ENCODE measurements around the gene GALNT11.
"Not testable (repeated sequence)": the region's sequence is repeated elsewhere in the genome, so short reads cannot be mapped to it uniquely, and the experiment has no call there.

The GALNT11 gene

GRCh38 chr7:152027491-152028365 is 2.3 kb downstream of the GALNT11 start:
- not testable (repeated sequence) for DNase-seq (ENCODE audit: low read depth in 3 of 3)

- DNase-seq (ENCODE audit: low read depth in 3 of 3), result not testable (repeated sequence)
Measured at GRCh38 chr7:152030059-152030458, 4.6 kb downstream of the GALNT11 start.

GRCh38 chr7:152030639-152031038 is 5.2 kb downstream of the GALNT11 start:
- not testable (repeated sequence) for DNase-seq (ENCODE audit: low read depth in 3 of 3)

GRCh38 chr7:152035817-152036216 is 10.3 kb downstream of the GALNT11 start:
- no peak for DNase-seq (ENCODE audit: low read depth in 3 of 3)

GRCh38 chr7:152038410-152038809 is 12.9 kb downstream of the GALNT11 start:
- not testable (repeated sequence) for DNase-seq (ENCODE audit: low read depth in 3 of 3)

- DNase-seq (ENCODE audit: low read depth in 3 of 3), result not testable (repeated sequence)
Measured at GRCh38 chr7:152043086-152043485, 17.6 kb downstream of the GALNT11 start.

GRCh38 chr7:152044909-152045308 is 19.4 kb downstream of the GALNT11 start:
- not testable (repeated sequence) for DNase-seq (ENCODE audit: low read depth in 3 of 3)

GRCh38 chr7:152046531-152046930 is 21.1 kb downstream of the GALNT11 start:
- no peak for DNase-seq (ENCODE audit: low read depth in 3 of 3)

GRCh38 chr7:152048051-152048450 is 22.6 kb downstream of the GALNT11 start:
- DNase-seq (ENCODE audit: low read depth in 3 of 3), result no peak

GRCh38 chr7:152050547-152050971 is 25.1 kb downstream of the GALNT11 start:
- DNase-seq (ENCODE audit: low read depth in 3 of 3), result no peak

- DNase-seq (ENCODE audit: low read depth in 3 of 3), result no peak
Measured at GRCh38 chr7:152051968-152052367, 26.5 kb downstream of the GALNT11 start.

- no peak for DNase-seq (ENCODE audit: low read depth in 3 of 3)
Measured at GRCh38 chr7:152052771-152053170, 27.3 kb downstream of the GALNT11 start.

- DNase-seq (ENCODE audit: low read depth in 3 of 3), result no peak
Measured at GRCh38 chr7:152054367-152055230, 29.1 kb downstream of the GALNT11 start.

- DNase-seq (ENCODE audit: low read depth in 3 of 3), result no peak
Measured at GRCh38 chr7:152056621-152057274, 31.3 kb downstream of the GALNT11 start.

GRCh38 chr7:152059311-152059710 is 33.8 kb downstream of the GALNT11 start:
- DNase-seq (ENCODE audit: low read depth in 3 of 3), result no peak

GRCh38 chr7:152061086-152061485 is 35.6 kb downstream of the GALNT11 start:
- DNase-seq (ENCODE audit: low read depth in 3 of 3), result not testable (repeated sequence)

- DNase-seq (ENCODE audit: low read depth in 3 of 3), result not testable (repeated sequence)
Measured at GRCh38 chr7:152063192-152063591, 37.7 kb downstream of the GALNT11 start.

- not testable (repeated sequence) for DNase-seq (ENCODE audit: low read depth in 3 of 3)
Measured at GRCh38 chr7:152063821-152064220, 38.3 kb downstream of the GALNT11 start.

- not testable (repeated sequence) for DNase-seq (ENCODE audit: low read depth in 3 of 3)
Measured at GRCh38 chr7:152065800-152066344, 40.4 kb downstream of the GALNT11 start.

- no peak for DNase-seq (ENCODE audit: low read depth in 3 of 3)
Measured at GRCh38 chr7:152072421-152072820, 46.9 kb downstream of the GALNT11 start.

- DNase-seq (ENCODE audit: low read depth in 3 of 3), result no peak
Measured at GRCh38 chr7:152073352-152073751, 47.9 kb downstream of the GALNT11 start.

- no peak for DNase-seq (ENCODE audit: low read depth in 3 of 3)
Measured at GRCh38 chr7:152074673-152075072, 49.2 kb downstream of the GALNT11 start.
